HG02885 (cell line): ENCODE results near the gene ZBTB16.

Experiments used
- ATAC-seq: cut with Tn5 transposase; IDR thresholded peaks from one replicate; pipeline ENCODE4 v1.9.1; 2021; ENCODE audit warnings: mild to moderate bottlenecking; ENCODE audit not compliant: unreplicated experiment, poor library complexity

The ZBTB16 gene

GRCh38 chr11:114221037-114221436 is 161.5 kb downstream of the ZBTB16 start:
- no peak for ATAC-seq

- no peak for ATAC-seq
These were observed 166.2 kb downstream of the ZBTB16 start for GRCh38 chr11:114225661-114226060.

GRCh38 chr11:114226356-114226755 is 166.8 kb downstream of the ZBTB16 start:
- no peak for ATAC-seq

GRCh38 chr11:114228435-114229411 is 169.2 kb downstream of the ZBTB16 start:
- ATAC-seq = no peak

- ATAC-seq = no peak
These were observed 170.7 kb downstream of the ZBTB16 start for GRCh38 chr11:114230031-114230704.

- ATAC-seq = no peak
These were observed 173.0 kb downstream of the ZBTB16 start for GRCh38 chr11:114232400-114233059.

GRCh38 chr11:114233755-114234154 is 174.2 kb downstream of the ZBTB16 start:
- ATAC-seq = no peak

- no peak for ATAC-seq
These were observed 177.3 kb downstream of the ZBTB16 start for GRCh38 chr11:114236829-114237228.

GRCh38 chr11:114237321-114238280 is 178.1 kb downstream of the ZBTB16 start:
- ATAC-seq = no peak

- ATAC-seq = no peak
These were observed 180.2 kb downstream of the ZBTB16 start for GRCh38 chr11:114239753-114240161.

- ATAC-seq = no peak
These were observed 182.5 kb downstream of the ZBTB16 start for GRCh38 chr11:114242032-114242431.

- no peak for ATAC-seq
These were observed 184.2 kb downstream of the ZBTB16 start for GRCh38 chr11:114243461-114244372.

- ATAC-seq = no peak
These were observed 185.3 kb downstream of the ZBTB16 start for GRCh38 chr11:114244726-114245394.

- ATAC-seq = no peak
These were observed 187.0 kb downstream of the ZBTB16 start for GRCh38 chr11:114246321-114247069.

GRCh38 chr11:114247070-114247789 is 187.7 kb downstream of the ZBTB16 start:
- ATAC-seq = no peak

- no peak for ATAC-seq
These were observed 190.7 kb downstream of the ZBTB16 start for GRCh38 chr11:114250180-114250579.
